Right cardiac atrium (tissue), 5 donors: ENCODE measurements around the gene IRF7. TPM values are rescaled to one million over a fixed set of nuclear protein-coding genes. Genes with fewer than 3 reads are reported as not detected.

Experiments used
- ATAC-seq, 2 donors: fragments of 200-7000 bp; cut with Tn5 transposase; one replicate each; pipeline versions ENCODE4 v1.8.0 to v1.9.1; 2020; ENCODE audit warnings: moderate library complexity in 2 of 2, mild to moderate bottlenecking in 1 of 2
- DNase-seq, 3 donors: peaks; one replicate each; pipeline ENCODE4 v3.0.0-alpha.2; 2020
- H3K27ac ChIP-seq: one replicate; pipeline ENCODE4 v1.5.1; 2013; ENCODE audit warnings: mild to moderate bottlenecking, low read length, control low read depth, moderate library complexity
- H3K27me3 ChIP-seq: one replicate; pipeline ENCODE4 v1.6.1; 2013; ENCODE audit not compliant: control insufficient read depth, insufficient read depth
- H3K4me1 ChIP-seq: one replicate; pipeline ENCODE4 v1.6.1; 2013; ENCODE audit warnings: low read length; ENCODE audit not compliant: control insufficient read depth, insufficient read depth
- H3K4me3 ChIP-seq: one replicate; pipeline ENCODE4 v1.5.1; 2013; ENCODE audit warnings: low read length, control low read depth
- H3K9me3 ChIP-seq: one replicate; pipeline ENCODE4 v1.6.1; 2013; ENCODE audit warnings: low read length; ENCODE audit not compliant: control insufficient read depth
- WGBS: extraction: QIAGEN DNeasy Blood & Tissue Kit; methylation state at CpG from one replicate; pipeline ENCODE4 v1.1.7; 2013; 5-methylcytosine and 5-hydroxymethylcytosine counted together
- intact Hi-C, 4 donors: fragments of 100-400 bp; cut with DNase I; formaldehyde crosslinking; loops; one replicate each; pipeline versions ENCODE4 v1.11.0 to v1.14.0; 2022 to 2023
- microRNA-seq, 2 donors: library from miRNA; unstranded; fragments of <30 nt; microRNA quantifications; one replicate each; pipeline ENCODE4 v1.2.0, GENCODE V29; 2020 to 2021
- polyA plus RNA-seq: library from polyadenylated mRNA; stranded (reverse); fragments of 200-250 nt; gene quantifications from one replicate; pipeline ENCODE4 v1.2.3, GENCODE V29; 2013
- total RNA-seq, 4 donors: library from RNA; stranded (reverse); fragmentation: NEBNext Ultra II Directional; extraction: Animal tissue kit (Norgen Biotek cat#: 25700); gene quantifications; one replicate each; pipeline ENCODE4 v1.2.1, GENCODE V29; 2021
- donor health status: healthy with polysubstance abuse.
- donor health status: DM: no; HTN: yes; CAD: no.
- donor health status: DM: no; HTN: no; CAD: no.
- donor health status: DM: no; HTN: yes; CAD: no; lungs with severe emphysema.
- donor health status: DM: yes; HTN: yes; CAD: no.

IRF7 gene
- total and polyA plus RNA-seq, 5 donors, result 9.4 to 19.2 (median 13.8) TPM

GRCh38 chr11:567011-567628 is 48.6 kb downstream of the IRF7 start:
- no peak for ATAC-seq
- WGBS, result 85% methylated on average over 18 of the region's 18 CpGs
- Histone ChIP-seq H3K4me1 (peaks cover 3% of the 10 kb centered on the region), H3K9me3 (no peaks in the 10 kb centered on the region), H3K27me3 (no peaks in the 10 kb centered on the region), H3K4me3 (peak overlapping the region; percentile 69), H3K27ac (no peak overlapping the region)
- intact Hi-C loops, result no loop called here
- peak in 1 of 3 donors; percentile 55 for DNase-seq

DNA sequence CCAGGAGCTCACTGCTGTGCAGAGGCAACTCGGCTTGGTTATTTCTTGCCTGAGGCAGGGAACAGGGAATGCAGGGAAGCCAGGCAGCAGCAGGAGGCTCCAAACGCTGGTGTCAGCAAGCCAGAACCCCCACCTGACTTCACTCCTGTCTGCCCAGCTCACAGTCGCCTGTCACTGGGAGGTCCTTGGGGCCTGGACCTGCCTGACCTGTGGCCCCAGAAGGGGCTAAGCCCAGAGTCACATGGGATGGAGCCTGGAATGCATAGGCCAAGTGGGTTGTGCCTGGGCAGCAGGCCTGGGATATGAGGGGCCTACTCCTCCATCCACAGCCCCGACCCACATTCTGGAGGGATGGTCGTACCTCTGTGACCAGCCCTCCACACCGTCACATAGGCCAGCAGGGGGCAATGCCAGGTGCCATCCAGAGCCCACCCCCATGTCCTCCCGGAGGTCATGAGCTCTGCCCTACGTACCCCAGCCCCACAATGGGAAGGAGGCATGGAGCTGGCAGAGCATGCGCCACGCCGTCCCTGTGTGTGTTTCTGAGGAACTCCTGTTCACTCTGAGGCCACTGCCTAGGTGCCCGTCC is 49.7 kb downstream of the IRF7 start:
- DNase-seq (peak in 1 of 3 donors; percentile 54), ATAC-seq (no peak)
- Histone ChIP-seq H3K27ac (no peak overlapping the region), H3K4me3 (no peak overlapping the region), H3K4me1 (peaks cover 3% of the 10 kb centered on the region), H3K27me3 (no peaks in the 10 kb centered on the region), H3K9me3 (no peaks in the 10 kb centered on the region)
- intact Hi-C loops, result no loop called here
- WGBS, result 83% methylated on average over 12 of the region's 12 CpGs

DNA sequence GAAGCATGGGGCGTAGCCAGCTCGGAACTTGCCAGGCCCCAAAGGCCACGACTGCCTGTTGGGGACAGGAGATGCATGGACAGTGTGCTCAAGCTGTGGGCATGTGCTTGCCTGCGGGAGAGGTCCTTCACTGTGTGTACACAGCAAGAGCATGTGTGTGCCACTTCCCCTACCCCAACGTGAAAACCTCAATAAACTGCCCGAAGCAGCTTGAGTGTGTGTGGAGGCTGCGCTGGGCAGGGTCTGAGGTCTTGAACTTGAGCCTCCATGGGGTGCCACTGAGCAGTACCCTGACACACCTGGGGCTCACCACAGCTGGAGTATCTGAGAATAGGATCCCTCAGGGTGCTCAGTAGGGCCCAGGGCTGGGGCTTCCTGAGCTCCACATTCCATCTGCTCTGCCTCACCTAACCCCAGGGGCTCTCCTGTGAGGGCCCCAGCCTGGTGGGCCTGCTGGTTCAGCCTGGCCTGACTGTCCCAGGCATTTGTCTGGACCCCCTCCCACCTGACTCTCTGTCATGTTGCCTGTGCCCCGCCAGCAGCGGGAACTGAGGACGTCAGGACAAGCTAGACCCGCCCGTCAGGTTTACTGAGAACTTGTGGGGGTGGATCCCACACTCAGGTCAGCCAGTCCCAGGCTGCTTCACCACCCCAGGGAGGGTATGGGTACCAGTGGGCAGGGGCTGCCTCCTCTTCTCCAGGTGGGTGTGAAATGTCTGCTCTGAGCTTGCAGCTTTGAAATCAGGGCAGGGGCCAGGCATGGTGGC is 51.8 kb downstream of the IRF7 start:
- Histone ChIP-seq H3K27ac (no peak overlapping the region), H3K4me3 (no peak overlapping the region), H3K9me3 (no peaks in the 10 kb centered on the region), H3K4me1 (no peaks in the 10 kb centered on the region), H3K27me3 (no peaks in the 10 kb centered on the region)
- peak in 1 of 3 donors; percentile 43 for DNase-seq
- WGBS, result 88% methylated on average over 12 of the region's 12 CpGs
- no peak for ATAC-seq
- intact Hi-C loops, result no loop called here

DNA sequence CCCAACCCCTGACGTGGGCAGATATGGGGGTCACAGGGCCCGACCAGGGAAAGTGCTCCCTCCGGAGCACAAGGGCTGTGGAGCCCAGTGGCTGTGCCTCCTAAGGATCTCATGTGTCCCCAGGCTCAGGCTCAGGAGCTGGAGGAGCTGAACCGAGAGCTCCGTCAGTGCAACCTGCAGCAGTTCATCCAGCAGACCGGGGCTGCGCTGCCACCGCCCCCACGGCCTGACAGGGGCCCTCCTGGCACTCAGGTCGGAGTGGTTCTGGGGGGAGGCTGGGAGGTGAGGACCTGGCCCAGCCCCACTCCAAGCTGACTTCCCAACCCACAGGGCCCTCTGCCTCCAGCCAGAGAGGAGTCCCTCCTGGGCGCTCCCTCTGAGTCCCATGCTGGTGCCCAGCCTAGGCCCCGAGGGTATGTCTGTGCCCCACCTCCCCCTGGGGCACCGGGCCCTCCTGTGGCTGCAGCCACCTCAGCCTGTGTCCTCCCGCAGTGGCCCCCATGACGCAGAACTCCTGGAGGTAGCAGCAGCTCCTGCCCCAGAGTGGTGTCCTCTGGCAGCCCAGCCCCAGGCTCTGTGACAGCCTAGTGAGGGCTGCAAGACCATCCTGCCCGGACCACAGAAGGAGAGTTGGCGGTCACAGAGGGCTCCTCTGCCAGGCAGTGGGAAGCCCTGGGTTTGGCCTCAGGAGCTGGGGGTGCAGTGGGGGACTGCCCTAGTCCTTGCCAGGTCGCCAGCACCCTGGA is 52.5 kb downstream of the IRF7 start:
- no peak overlapping the region for H3K4me3 ChIP-seq
- intact Hi-C loops, result no loop called here
- H3K27ac ChIP-seq, result no peak overlapping the region
- ATAC-seq (no peak), DNase-seq (peak in 1 of 3 donors; percentile 35)
- WGBS, result 90% methylated on average over 18 of the region's 18 CpGs
- H3K27me3 ChIP-seq, result no peaks in the 10 kb centered on the region
- no peaks in the 10 kb centered on the region for H3K4me1 ChIP-seq
- no peaks in the 10 kb centered on the region for H3K9me3 ChIP-seq

Small RNAs within 50 kb of the gene (microRNA-seq; reads per million reads assigned to microRNA genes)
- gene MIR210, result 412 to 509 reads per million in 2 donors

Other genes starting within 250 kb of the IRF7 start
- 1 to 10 TPM; 1.0 to 1.6 (median 1.3) TPM for gene B4GALNT4, start 246.5 kb downstream of the IRF7 start, total RNA-seq
- 2.5 TPM for gene B4GALNT4, start 246.5 kb downstream of the IRF7 start, polyA plus RNA-seq
- gene PKP3, start 221.7 kb downstream of the IRF7 start, total RNA-seq, result under 1 TPM; 0.26 to 0.88 (median 0.63) TPM
- gene PKP3, start 221.7 kb downstream of the IRF7 start, polyA plus RNA-seq, result 0.36 TPM
- 10 to 100 TPM; 28.6 to 42.4 (median 35.1) TPM for gene SIGIRR, start 201.0 kb downstream of the IRF7 start, total RNA-seq
- gene SIGIRR, start 201.0 kb downstream of the IRF7 start, polyA plus RNA-seq, result 61.8 TPM
- under 1 TPM; 0.14 to 0.46 (median 0.20) TPM for gene ANO9, start 173.9 kb downstream of the IRF7 start, total RNA-seq
- 0.20 TPM for gene ANO9, start 173.9 kb downstream of the IRF7 start, polyA plus RNA-seq
- 10 to 100 TPM; 30.2 to 33.3 (median 30.9) TPM for gene PTDSS2, start 165.7 kb downstream of the IRF7 start, total RNA-seq
- gene PTDSS2, start 165.7 kb downstream of the IRF7 start, polyA plus RNA-seq, result 30.7 TPM
- gene RNH1, start 108.7 kb downstream of the IRF7 start, total RNA-seq, result 100 to 1,000 TPM; 188 to 203 (median 195) TPM
- gene RNH1, start 108.7 kb downstream of the IRF7 start, polyA plus RNA-seq, result 162 TPM
- gene HRAS, start 80.4 kb downstream of the IRF7 start, total RNA-seq, result 10 to 100 TPM; 45.7 to 60.4 (median 49.3) TPM
- gene HRAS, start 80.4 kb downstream of the IRF7 start, polyA plus RNA-seq, result 64.4 TPM
- gene LRRC56, start 78.4 kb downstream of the IRF7 start, total RNA-seq, result under 1 TPM; 0.36 to 0.59 (median 0.43) TPM
- gene LRRC56, start 78.4 kb downstream of the IRF7 start, polyA plus RNA-seq, result 0.48 TPM
- gene LMNTD2, start 55.2 kb downstream of the IRF7 start, total RNA-seq, result 1 to 10 TPM in 2 of 4 donors, under 1 TPM in 2; 0.65 to 1.4 (median 0.83) TPM
- gene LMNTD2, start 55.2 kb downstream of the IRF7 start, polyA plus RNA-seq, result 0.50 TPM
- gene RASSF7, start 55.0 kb downstream of the IRF7 start, total RNA-seq, result 1 to 10 TPM; 2.5 to 6.3 (median 3.5) TPM
- gene RASSF7, start 55.0 kb downstream of the IRF7 start, polyA plus RNA-seq, result 5.3 TPM
- 10 to 100 TPM; 18.2 to 20.8 (median 20.1) TPM for gene PHRF1, start 39.5 kb downstream of the IRF7 start, total RNA-seq
- 17.0 TPM for gene PHRF1, start 39.5 kb downstream of the IRF7 start, polyA plus RNA-seq
- not detected for gene CDHR5, start 9.0 kb upstream of the IRF7 start, total RNA-seq
- 0.02 TPM for gene CDHR5, start 9.0 kb upstream of the IRF7 start, polyA plus RNA-seq
- gene SCT, start 11.2 kb upstream of the IRF7 start, total RNA-seq, result 1 to 10 TPM in 2 of 4 donors, under 1 TPM in 1, not detected in 1; 0.79 to 1.2 (median 1.1) TPM
- gene SCT, start 11.2 kb upstream of the IRF7 start, polyA plus RNA-seq, result not detected
- gene DRD4, start 21.3 kb upstream of the IRF7 start, total RNA-seq, result 1 to 10 TPM in 1 of 4 donors, under 1 TPM in 2, not detected in 1; 0.26 to 1.0 (median 0.29) TPM
- gene DRD4, start 21.3 kb upstream of the IRF7 start, polyA plus RNA-seq, result 0.14 TPM
- gene DEAF1, start 79.3 kb upstream of the IRF7 start, total RNA-seq, result 10 to 100 TPM; 18.2 to 25.2 (median 22.6) TPM
- 17.5 TPM for gene DEAF1, start 79.3 kb upstream of the IRF7 start, polyA plus RNA-seq
- gene TMEM80, start 79.9 kb upstream of the IRF7 start, total RNA-seq, result 10 to 100 TPM; 12.6 to 16.4 (median 14.3) TPM
- 17.6 TPM for gene TMEM80, start 79.9 kb upstream of the IRF7 start, polyA plus RNA-seq
- 1 to 10 TPM; 5.5 to 8.2 (median 6.3) TPM for gene EPS8L2, start 90.3 kb upstream of the IRF7 start, total RNA-seq
- 3.1 TPM for gene EPS8L2, start 90.3 kb upstream of the IRF7 start, polyA plus RNA-seq
- gene TALDO1, start 131.5 kb upstream of the IRF7 start, total RNA-seq, result 10 to 100 TPM; 84.7 to 99.9 (median 94.9) TPM
- gene TALDO1, start 131.5 kb upstream of the IRF7 start, polyA plus RNA-seq, result 82.3 TPM
- gene GATD1, start 161.5 kb upstream of the IRF7 start, total RNA-seq, result 10 to 100 TPM; 30.0 to 34.5 (median 30.8) TPM
- 26.7 TPM for gene GATD1, start 161.5 kb upstream of the IRF7 start, polyA plus RNA-seq
- gene CEND1, start 174.1 kb upstream of the IRF7 start, total RNA-seq, result under 1 TPM in 3 of 4 donors, not detected in 1; 0.15 to 0.37 (median 0.28) TPM
- gene CEND1, start 174.1 kb upstream of the IRF7 start, polyA plus RNA-seq, result 0.59 TPM
- gene SLC25A22, start 182.3 kb upstream of the IRF7 start, total RNA-seq, result 1 to 10 TPM; 3.8 to 9.0 (median 6.5) TPM
- gene SLC25A22, start 182.3 kb upstream of the IRF7 start, polyA plus RNA-seq, result 4.1 TPM
- gene PIDD1, start 189.3 kb upstream of the IRF7 start, total RNA-seq, result 1 to 10 TPM; 5.6 to 9.6 (median 8.9) TPM
- gene PIDD1, start 189.3 kb upstream of the IRF7 start, polyA plus RNA-seq, result 10.4 TPM
- gene RPLP2, start 194.0 kb upstream of the IRF7 start, total RNA-seq, result 1,000 to 10,000 TPM in 3 of 4 donors, 100 to 1,000 TPM in 1; 949 to 1,291 (median 1,094) TPM
- gene RPLP2, start 194.0 kb upstream of the IRF7 start, polyA plus RNA-seq, result 859 TPM
- 100 to 1,000 TPM; 145 to 193 (median 177) TPM for gene PNPLA2, start 203.0 kb upstream of the IRF7 start, total RNA-seq
- gene PNPLA2, start 203.0 kb upstream of the IRF7 start, polyA plus RNA-seq, result 147 TPM
- gene CRACR2B, start 212.0 kb upstream of the IRF7 start, total RNA-seq, result 10 to 100 TPM; 18.9 to 26.4 (median 21.0) TPM
- 42.6 TPM for gene CRACR2B, start 212.0 kb upstream of the IRF7 start, polyA plus RNA-seq
- gene CD151, start 217.0 kb upstream of the IRF7 start, total RNA-seq, result 100 to 1,000 TPM; 406 to 517 (median 443) TPM
- gene CD151, start 217.0 kb upstream of the IRF7 start, polyA plus RNA-seq, result 671 TPM
- gene POLR2L, start 226.6 kb upstream of the IRF7 start, total RNA-seq, result 100 to 1,000 TPM; 147 to 223 (median 191) TPM
- 278 TPM for gene POLR2L, start 226.6 kb upstream of the IRF7 start, polyA plus RNA-seq
- gene TSPAN4, start 226.9 kb upstream of the IRF7 start, total RNA-seq, result 10 to 100 TPM; 36.6 to 45.1 (median 40.4) TPM
- 41.3 TPM for gene TSPAN4, start 226.9 kb upstream of the IRF7 start, polyA plus RNA-seq